IPS-NIHi11 (cell line): ENCODE measurements around the gene SFTA2.

ENCODE experiments used
- DNase-seq: peaks from one replicate; pipeline ENCODE4 v3.0.0; 2012; ENCODE audit warnings: mixed read lengths, low spot score

Gene SFTA2

GRCh38 chr6:30889921-30890645, 41.9 kb downstream of the SFTA2 start:
- no peak for DNase-seq

GRCh38 chr6:30889496-30889885, 42.5 kb downstream of the SFTA2 start:
- no peak for DNase-seq

- no peak for DNase-seq
Measured at GRCh38 chr6:30888816-30889495, 43.0 kb downstream of the SFTA2 start.

- no peak for DNase-seq
Measured at GRCh38 chr6:30887901-30888815, 43.8 kb downstream of the SFTA2 start.

DNA sequence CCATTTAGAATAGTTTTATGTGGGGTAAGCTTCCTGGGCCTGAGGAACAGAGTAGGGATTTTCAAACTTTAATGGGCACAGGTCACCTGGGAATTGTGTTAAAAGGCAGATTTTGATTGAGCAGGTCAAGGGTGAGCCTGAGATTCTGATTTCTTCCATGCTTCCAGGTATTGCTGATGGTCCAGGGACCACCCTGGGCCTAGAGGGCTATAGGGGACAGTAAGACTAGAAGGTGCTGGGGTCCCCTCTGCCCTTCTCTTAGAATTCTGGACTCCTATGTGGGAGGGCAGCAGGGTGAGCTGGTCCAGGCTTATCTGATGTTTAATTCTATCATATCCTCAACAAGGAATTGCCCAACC, 45.1 kb downstream of the SFTA2 start:
- DNase-seq: no peak

GRCh38 chr6:30885999-30886896, 45.7 kb downstream of the SFTA2 start:
- DNase-seq: peak; percentile 92

DNA sequence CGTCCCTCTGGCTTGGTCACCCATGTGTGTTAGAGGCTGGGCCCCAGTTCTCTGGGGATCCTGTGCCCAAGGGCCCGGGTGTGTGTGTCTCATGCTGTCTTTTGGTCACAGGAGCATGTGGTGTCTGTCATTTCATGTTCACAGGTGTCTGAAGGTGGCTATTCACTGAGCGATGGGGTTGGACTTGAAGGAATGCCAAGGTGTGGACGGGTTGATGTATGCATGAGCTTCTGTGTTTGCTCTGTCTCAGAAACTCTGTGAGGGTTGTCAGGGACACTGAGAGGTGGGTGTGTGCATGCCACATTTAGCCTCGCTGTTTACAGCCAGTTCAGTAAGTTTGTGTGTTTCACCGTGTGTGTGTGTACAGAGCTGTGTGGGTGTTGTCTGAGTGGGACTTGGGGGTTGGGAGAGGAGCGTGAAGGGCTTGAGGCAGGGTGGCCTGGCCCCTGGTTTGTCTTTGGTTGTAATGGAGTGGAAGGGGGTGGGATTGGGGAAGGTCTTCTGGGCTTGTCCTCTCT, 46.4 kb downstream of the SFTA2 start:
- no peak for DNase-seq

DNA sequence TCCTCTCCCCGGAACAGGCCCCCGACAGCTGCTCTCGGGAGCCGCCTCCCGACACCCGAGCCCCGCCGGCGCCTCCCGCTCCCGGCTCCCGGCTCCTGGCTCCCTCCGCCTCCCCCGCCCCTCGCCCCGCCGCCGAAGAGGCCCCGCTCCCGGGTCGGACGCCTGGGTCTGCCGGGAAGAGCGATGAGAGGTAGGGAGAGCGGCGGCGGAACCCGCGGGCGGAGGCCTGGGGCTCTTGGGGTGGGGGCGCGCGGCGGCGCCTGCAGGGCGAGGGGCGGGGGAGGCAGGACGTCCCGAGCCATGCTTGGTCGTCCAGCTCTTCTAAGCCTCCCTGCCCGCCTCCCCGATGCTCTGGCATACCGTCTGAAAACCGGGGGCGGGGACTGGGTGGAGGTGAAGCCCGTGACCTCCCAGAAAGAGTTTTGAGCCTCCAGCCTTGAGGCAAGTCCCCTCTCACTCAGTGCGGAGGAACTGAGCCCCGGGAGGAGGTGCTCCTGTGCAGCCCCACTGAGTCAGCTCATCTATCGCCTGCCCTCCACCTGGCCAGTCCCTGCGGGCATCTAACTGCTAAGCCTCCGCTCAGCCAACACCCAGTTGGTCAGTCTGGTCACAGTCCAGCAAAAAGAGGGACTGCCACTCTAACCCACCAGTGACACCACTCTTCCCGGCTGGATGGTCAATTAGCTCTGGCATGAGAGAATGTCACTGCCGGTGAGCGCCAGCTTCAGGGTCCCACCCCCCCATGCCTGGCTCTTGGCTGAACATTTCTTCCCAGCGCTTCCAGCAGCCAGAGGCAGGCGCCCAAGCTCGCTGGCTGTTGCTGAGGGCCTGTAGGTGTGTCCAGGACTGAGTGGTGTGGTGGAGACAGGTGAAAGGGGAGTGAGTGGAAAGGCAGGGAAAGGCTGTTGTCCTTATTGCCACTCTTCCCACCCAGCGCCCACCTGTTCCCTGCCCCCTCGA, 47.2 kb downstream of the SFTA2 start:
- peak; percentile 75 for DNase-seq

DNA sequence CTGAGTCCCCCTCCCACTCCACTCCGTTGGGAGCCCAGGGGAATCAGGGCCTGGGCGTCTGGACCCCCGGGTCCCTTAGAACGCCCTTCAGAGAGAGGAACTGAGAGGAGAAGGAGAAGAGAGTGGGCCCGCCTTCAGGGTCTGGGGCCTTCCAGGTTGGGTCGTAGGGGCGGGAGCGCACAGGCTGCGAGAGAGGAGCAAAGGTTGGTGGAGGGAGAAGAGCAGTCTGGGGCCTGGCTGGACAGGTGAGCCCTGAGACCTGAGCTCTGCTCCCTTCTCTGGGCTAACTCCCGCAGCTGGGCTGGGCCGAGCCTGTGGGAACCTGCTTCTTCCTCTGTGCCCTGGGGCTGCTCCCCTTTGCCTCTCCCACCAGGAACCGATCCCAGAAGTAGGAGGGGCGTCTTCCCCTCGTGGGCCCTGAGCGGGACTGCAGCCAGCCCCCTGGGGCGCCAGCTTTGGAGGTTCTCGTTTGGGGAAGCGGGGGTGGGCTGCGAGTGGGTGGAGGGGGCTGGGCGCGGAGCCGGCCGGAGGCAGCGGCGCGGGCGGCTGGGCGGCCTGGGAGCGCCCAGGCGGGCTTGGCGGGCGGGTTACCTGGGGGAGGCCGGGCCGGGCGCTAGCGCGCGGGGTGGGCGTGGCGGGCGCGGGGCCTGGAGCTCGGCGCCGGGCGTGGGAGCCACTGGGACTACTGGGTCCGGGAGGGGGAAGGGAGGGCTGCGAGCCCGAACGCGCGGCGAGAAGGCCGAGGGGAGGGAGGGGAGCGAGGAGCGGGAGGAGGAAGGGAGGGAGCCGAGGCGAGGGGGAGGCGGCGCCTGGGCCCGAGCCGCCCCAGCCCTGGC, 48.1 kb downstream of the SFTA2 start, which contains the start of gene DDR1:
TSS of gene DDR1 (plus strand) at position 835 of the 836 bp plus-strand sequence. CDS start 4,211 bp downstream, outside the sequence.
- DNase-seq: peak; percentile 61

- DNase-seq: peak; percentile 77
Measured at GRCh38 chr6:30882759-30883684, 48.9 kb downstream of the SFTA2 start.

DNA sequence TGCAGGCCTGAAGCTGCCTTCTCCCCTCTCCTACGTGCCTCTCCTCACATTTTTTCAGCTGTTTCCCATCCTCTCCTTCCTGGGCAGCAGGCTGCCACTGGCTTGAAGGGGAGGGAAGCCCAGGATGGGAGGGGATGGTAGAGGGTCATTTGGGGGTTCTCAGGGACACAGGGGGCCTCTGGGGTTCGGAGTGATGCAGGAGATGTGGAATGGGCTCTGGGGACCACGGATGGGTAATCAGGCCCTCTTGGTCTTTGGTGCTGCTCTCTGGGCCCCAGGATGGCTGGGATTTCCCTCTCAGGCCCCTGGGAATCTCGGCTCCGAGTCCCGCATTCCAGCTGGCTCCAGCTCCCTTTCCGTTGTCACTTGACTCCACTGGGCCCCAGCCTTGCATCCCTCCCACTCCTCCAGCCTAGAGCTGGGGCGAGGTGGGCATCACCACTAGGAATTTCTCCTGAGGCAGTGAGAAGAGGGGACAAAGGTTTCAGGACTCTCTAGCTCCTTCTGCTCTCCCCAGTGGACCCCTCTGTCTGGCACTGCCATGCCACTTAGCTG, 49.7 kb downstream of the SFTA2 start:
- no peak for DNase-seq

DNA sequence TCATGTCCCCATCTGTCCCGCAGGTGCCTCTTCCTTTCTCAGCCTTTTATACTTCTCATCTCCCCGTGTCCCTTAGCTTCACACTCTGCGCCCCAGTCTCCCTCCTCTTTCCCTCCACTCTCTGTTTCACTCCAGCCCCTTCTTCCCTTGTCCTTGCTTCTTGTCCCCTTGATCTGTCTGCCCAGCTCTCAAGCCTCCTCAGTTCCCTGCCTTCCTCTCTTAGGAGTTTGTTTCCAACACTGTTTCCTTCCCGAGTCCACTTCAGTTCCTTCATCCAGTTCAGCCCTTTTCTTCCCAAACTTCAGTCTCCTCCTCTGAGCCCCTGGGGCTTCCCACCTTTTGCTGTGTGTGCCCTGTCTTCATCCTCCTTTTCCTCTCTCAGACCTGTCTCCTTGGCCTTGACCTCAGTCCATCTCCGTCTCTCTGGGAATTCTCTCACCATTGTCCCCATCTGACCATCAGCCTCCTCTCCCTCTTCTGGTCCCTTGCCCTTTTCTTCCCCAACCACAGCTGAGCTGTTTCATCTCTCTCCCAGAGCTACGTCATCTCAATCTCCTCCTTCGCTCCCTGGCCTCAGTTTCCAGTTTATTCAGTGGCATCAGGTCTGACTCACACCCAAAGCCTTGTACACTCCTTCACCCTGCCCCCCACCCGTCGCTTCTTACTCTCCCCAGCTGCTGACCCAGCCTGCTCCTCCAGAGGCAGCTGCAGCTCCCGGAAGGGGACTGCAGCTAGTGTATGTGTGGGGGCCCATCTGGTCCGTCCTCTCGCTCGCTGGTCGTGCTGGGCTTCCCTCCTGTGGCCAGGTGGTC, 50.4 kb downstream of the SFTA2 start:
- DNase-seq: no peak
